Activated naive CD4-positive, alpha-beta T cell treated with anti-CD3 and anti-CD28 coated beads, Interleukin-2, amount 10 ng/mL, durations not matched to agents 7 days and 5 days (primary cell): ENCODE data around the gene SNX15.

Experiments
- CTCF ChIA-PET: fragments of 350-600 bp; sonication (Branson Sonifier 250); formaldehyde crosslinking; loops from one replicate; lab custom pipeline; 2021; ENCODE audit warnings: antibody characterized with exemption; lab: Charles Lee
- DNase-seq: peaks from one replicate; pipeline ENCODE4 v3.0.0-alpha.2; 2020
- H3K27ac Mint-ChIP-seq: one replicate; pipeline ENCODE4 v1.8.0; 2021; ENCODE audit warnings: mild to moderate bottlenecking, moderate library complexity, mixed read lengths
- H3K27me3 Mint-ChIP-seq: one replicate; pipeline ENCODE4 v1.8.0; 2021; ENCODE audit warnings: mild to moderate bottlenecking, mixed read lengths
- H3K36me3 Mint-ChIP-seq: one replicate; pipeline ENCODE4 v1.8.0; 2021; ENCODE audit warnings: mixed read lengths
- H3K4me1 Mint-ChIP-seq: one replicate; pipeline ENCODE4 v1.8.0; 2021; ENCODE audit warnings: mixed read lengths
- H3K4me3 Mint-ChIP-seq: one replicate; pipeline ENCODE4 v1.8.0; 2021; ENCODE audit warnings: mild to moderate bottlenecking, moderate library complexity, mixed read lengths
- H3K9me3 Mint-ChIP-seq: one replicate; pipeline ENCODE4 v1.8.0; 2021; ENCODE audit warnings: mixed read lengths

The SNX15 gene

DNA sequence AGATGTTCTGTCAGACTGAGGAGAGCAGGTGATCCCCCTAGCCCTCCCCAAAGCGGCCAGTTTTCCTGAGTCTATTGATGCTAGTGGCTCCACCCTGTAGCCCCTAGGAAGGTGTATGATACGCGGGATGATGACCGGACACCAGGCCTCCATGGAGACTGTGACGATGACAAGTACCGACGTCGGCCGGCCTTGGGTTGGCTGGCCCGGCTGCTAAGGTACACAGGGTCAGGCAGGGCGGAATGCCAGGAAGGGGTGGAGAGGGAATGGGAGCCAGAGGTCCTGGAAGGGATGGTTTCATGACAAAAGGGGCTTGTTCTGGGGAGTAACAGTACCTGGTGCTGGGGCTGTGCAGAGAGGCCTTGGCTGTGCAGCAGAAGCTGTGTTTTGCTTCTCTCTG is 60.0 kb downstream of the SNX15 start:
- no peak overlapping the region for H3K27ac Mint-ChIP-seq
- peaks cover 12% of the 10 kb centered on the region for H3K27me3 Mint-ChIP-seq
- no peak for DNase-seq
- no peaks in the 10 kb centered on the region for H3K9me3 Mint-ChIP-seq
- no peak overlapping the region for H3K4me3 Mint-ChIP-seq
- H3K36me3 Mint-ChIP-seq = peaks cover 43% of the 10 kb centered on the region
- CTCF ChIA-PET = no interaction called here
- peaks cover 34% of the 10 kb centered on the region for H3K4me1 Mint-ChIP-seq

DNA sequence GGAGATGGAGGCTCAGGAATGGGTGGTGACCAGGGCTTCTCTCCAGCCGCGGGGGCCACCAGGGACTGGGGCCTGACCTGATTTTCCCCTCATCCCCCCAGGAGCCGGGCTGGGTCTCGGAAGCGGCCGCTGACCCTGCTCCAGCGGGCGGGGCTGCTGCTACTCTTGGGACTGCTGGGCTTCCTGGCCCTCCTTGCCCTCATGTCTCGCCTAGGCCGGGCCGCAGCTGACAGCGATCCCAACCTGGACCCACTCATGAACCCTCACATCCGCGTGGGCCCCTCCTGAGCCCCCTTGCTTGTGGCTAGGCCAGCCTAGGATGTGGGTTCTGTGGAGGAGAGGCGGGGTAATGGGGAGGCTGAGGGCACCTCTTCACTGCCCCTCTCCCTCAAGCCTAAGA is 60.6 kb downstream of the SNX15 start:
- H3K4me3 Mint-ChIP-seq = no peak overlapping the region
- H3K36me3 Mint-ChIP-seq = peaks cover 39% of the 10 kb centered on the region
- H3K27ac Mint-ChIP-seq = no peak overlapping the region
- peaks cover 28% of the 10 kb centered on the region for H3K4me1 Mint-ChIP-seq
- CTCF ChIA-PET = interaction anchor here (0.8 kb wide), 1 partner anchor 23 kb away, joined by 3 read pairs; no protein-coding TSS in a partner anchor
- H3K27me3 Mint-ChIP-seq = peaks cover 12% of the 10 kb centered on the region
- no peaks in the 10 kb centered on the region for H3K9me3 Mint-ChIP-seq
- no peak for DNase-seq

DNA sequence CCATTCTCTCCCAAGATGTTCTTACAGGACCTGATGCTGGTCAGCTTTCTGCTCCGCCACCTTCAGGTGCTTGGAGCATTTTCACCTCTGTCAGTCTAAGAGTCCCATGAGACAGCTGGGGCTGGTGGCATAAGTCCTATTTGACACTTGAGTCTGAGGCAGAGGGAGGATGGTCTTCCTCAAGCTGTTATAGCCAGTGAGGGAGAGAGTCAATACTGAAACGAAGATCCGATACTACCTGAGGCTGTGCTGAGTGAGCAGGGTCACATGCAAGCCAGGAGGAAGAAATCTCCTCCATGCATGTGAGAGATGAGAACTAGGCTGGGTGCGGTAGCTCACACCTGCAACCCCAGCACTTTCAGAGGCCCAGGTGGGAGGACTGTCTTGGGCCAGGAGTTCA is 62.4 kb downstream of the SNX15 start:
- Mint-ChIP-seq H3K27me3 (no peaks in the 10 kb centered on the region), H3K36me3 (peaks cover 22% of the 10 kb centered on the region), H3K4me3 (no peak overlapping the region), H3K27ac (no peak overlapping the region), H3K4me1 (peaks cover 15% of the 10 kb centered on the region), H3K9me3 (no peaks in the 10 kb centered on the region)
- CTCF ChIA-PET = interaction anchor here (0.6 to 1.3 kb wide), 2 partner anchors 21 to 75 kb away, joined by 3 read pairs; no protein-coding TSS in a partner anchor
- no peak for DNase-seq
